ENCODE results near the gene SPI1. TPM values are rescaled to one million over a fixed set of nuclear protein-coding genes. Genes with fewer than 3 reads are reported as not detected.

SPI1 gene
- total RNA-seq, 2 experiments from 2014 or later = 71.2 to 79.6 TPM

GRCh38 chr11:47347137-47347536 is 31.2 kb downstream of the SPI1 start:
- Histone ChIP-seq H3K4me1 (ENCODE audit: insufficient read depth, low read length, poor library complexity, severe bottlenecking) (no peaks in the 10 kb centered on the region), H3K4me2 (ENCODE audit: low read length) (no peak overlapping the region), H3K4me3 (ENCODE audit: low read depth, low read length, poor library complexity, severe bottlenecking) (no peak overlapping the region), H3K9me2 (ENCODE audit: insufficient read depth, low read length) (no peaks in the 10 kb centered on the region), H3K27ac (ENCODE audit: low read depth, low read length, poor library complexity, severe bottlenecking) (no peak overlapping the region), H3K79me2 (ENCODE audit: insufficient read depth, low read depth, low read length) (no peaks in the 10 kb centered on the region), H2AFZ (ENCODE audit: low read length) (no peak overlapping the region), H3K9me3 (ENCODE audit: low read length) (no peaks in the 10 kb centered on the region), H4K20me1 (ENCODE audit: insufficient read depth, low read length) (no peaks in the 10 kb centered on the region), H3K36me3 (ENCODE audit: insufficient read depth, low read length) (no peaks in the 10 kb centered on the region)
- TF ChIP-seq CTCF (conservative IDR thresholded peaks at IDR 0.05; ENCODE audit: low read length) = no peak
- no peak for TF ChIP-seq EZH2phosphoT487 (IDR thresholded peaks at IDR 0.05; ENCODE audit: borderline replicate concordance, low read depth, low read length)
- no TSS peak for BruUV-seq (replicated peaks)
- POLR2A ChIA-PET = interaction anchor here (0.6 to 1.1 kb wide), 3 partner anchors 8 to 501 kb away, joined by 3 read pairs; no protein-coding TSS in a partner anchor
- intact Hi-C loops (cut with micrococcal nuclease; ENCODE audit: unreplicated experiment) = loop anchor here (5.0 kb wide), 1 partner anchor 70 kb away; no protein-coding TSS in a partner anchor
- no peak for DNase-seq (ENCODE audit: low spot score)
- CTCF ChIA-PET (ENCODE audit: unreplicated experiment) = interaction anchor here (0.7 kb wide), 1 partner anchor 170 kb away, joined by 3 read pairs; no protein-coding TSS in a partner anchor

GRCh38 chr11:47345890-47346563 is 32.3 kb downstream of the SPI1 start:
- Histone ChIP-seq H3K4me1 (ENCODE audit: insufficient read depth, low read length, poor library complexity, severe bottlenecking) (no peaks in the 10 kb centered on the region), H3K79me2 (ENCODE audit: insufficient read depth, low read depth, low read length) (no peaks in the 10 kb centered on the region), H3K9me2 (ENCODE audit: insufficient read depth, low read length) (no peaks in the 10 kb centered on the region), H3K9me3 (ENCODE audit: low read length) (no peaks in the 10 kb centered on the region), H3K4me2 (ENCODE audit: low read length) (no peak overlapping the region), H3K27ac (ENCODE audit: low read depth, low read length, poor library complexity, severe bottlenecking) (no peak overlapping the region), H3K36me3 (ENCODE audit: insufficient read depth, low read length) (no peaks in the 10 kb centered on the region), H2AFZ (ENCODE audit: low read length) (no peak overlapping the region), H3K4me3 (ENCODE audit: low read depth, low read length, poor library complexity, severe bottlenecking) (no peak overlapping the region), H4K20me1 (ENCODE audit: insufficient read depth, low read length) (no peaks in the 10 kb centered on the region)
- intact Hi-C loops (cut with micrococcal nuclease; ENCODE audit: unreplicated experiment) = loop anchor here (5.0 kb wide), 1 partner anchor 69 kb away; no protein-coding TSS in a partner anchor
- no peak for TF ChIP-seq CTCF (conservative IDR thresholded peaks at IDR 0.05; ENCODE audit: low read length)
- TF ChIP-seq EZH2phosphoT487 (IDR thresholded peaks at IDR 0.05; ENCODE audit: borderline replicate concordance, low read depth, low read length) = no peak
- ChIA-PET POLR2A (interaction anchor here (0.6 to 1.1 kb wide), 3 partner anchors 7 to 500 kb away, joined by 3 to 5 read pairs (median 3); no protein-coding TSS in a partner anchor), CTCF (ENCODE audit: unreplicated experiment) (interaction anchor here (0.6 kb wide), 1 partner anchor 64 kb away, joined by 4 read pairs; no protein-coding TSS in a partner anchor)
- no TSS peak for BruUV-seq (replicated peaks)
- DNase-seq (ENCODE audit: low spot score) = no peak

GRCh38 chr11:47342854-47343253 is 35.5 kb downstream of the SPI1 start:
- Histone ChIP-seq H3K4me2 (ENCODE audit: low read length) (no peak overlapping the region), H2AFZ (ENCODE audit: low read length) (no peak overlapping the region), H3K9me2 (ENCODE audit: insufficient read depth, low read length) (no peaks in the 10 kb centered on the region), H4K20me1 (ENCODE audit: insufficient read depth, low read length) (no peaks in the 10 kb centered on the region), H3K4me1 (ENCODE audit: insufficient read depth, low read length, poor library complexity, severe bottlenecking) (no peaks in the 10 kb centered on the region), H3K79me2 (ENCODE audit: insufficient read depth, low read depth, low read length) (no peaks in the 10 kb centered on the region), H3K9me3 (ENCODE audit: low read length) (no peaks in the 10 kb centered on the region), H3K4me3 (ENCODE audit: low read depth, low read length, poor library complexity, severe bottlenecking) (no peak overlapping the region), H3K27ac (ENCODE audit: low read depth, low read length, poor library complexity, severe bottlenecking) (no peak overlapping the region), H3K36me3 (ENCODE audit: insufficient read depth, low read length) (no peaks in the 10 kb centered on the region)
- CTCF ChIA-PET (ENCODE audit: unreplicated experiment) = no interaction called here
- no peak for DNase-seq (ENCODE audit: low spot score)
- intact Hi-C loops (cut with micrococcal nuclease; ENCODE audit: unreplicated experiment) = no loop called here
- POLR2A ChIA-PET = no interaction called here
- no TSS peak for BruUV-seq (replicated peaks)
- no peak for TF ChIP-seq EZH2phosphoT487 (IDR thresholded peaks at IDR 0.05; ENCODE audit: borderline replicate concordance, low read depth, low read length)
- no peak for TF ChIP-seq CTCF (conservative IDR thresholded peaks at IDR 0.05; ENCODE audit: low read length)
